NB4 (cell line): ENCODE measurements around the gene PDHA2.

Source experiments
- MAX ChIP-seq: IDR thresholded peaks from 2 replicates; pipeline ENCODE4 v1.6.1; 2011; ENCODE audit warnings: low read depth, low read length
- POLR2A ChIP-seq: IDR thresholded peaks from 2 replicates; pipeline ENCODE4 v1.6.1; 2011; ENCODE audit warnings: mild to moderate bottlenecking; ENCODE audit not compliant: insufficient read length; ENCODE audit errors: extremely low read depth
- TF ChIP-seq, protein P1 (sequence below): IDR thresholded peaks from one replicate; pipeline ENCODE4 v1.5.1; 2012; ENCODE audit warnings: low read depth, low read length

- no peak for TF ChIP-seq POLR2A
- TF ChIP-seq, protein P1, sequence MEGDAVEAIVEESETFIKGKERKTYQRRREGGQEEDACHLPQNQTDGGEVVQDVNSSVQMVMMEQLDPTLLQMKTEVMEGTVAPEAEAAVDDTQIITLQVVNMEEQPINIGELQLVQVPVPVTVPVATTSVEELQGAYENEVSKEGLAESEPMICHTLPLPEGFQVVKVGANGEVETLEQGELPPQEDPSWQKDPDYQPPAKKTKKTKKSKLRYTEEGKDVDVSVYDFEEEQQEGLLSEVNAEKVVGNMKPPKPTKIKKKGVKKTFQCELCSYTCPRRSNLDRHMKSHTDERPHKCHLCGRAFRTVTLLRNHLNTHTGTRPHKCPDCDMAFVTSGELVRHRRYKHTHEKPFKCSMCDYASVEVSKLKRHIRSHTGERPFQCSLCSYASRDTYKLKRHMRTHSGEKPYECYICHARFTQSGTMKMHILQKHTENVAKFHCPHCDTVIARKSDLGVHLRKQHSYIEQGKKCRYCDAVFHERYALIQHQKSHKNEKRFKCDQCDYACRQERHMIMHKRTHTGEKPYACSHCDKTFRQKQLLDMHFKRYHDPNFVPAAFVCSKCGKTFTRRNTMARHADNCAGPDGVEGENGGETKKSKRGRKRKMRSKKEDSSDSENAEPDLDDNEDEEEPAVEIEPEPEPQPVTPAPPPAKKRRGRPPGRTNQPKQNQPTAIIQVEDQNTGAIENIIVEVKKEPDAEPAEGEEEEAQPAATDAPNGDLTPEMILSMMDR: no peak
- no peak for TF ChIP-seq MAX
Observed at GRCh38 chr4:95850161-95850560, 10.3 kb downstream of the PDHA2 start.
